HepG2 (cell line): ENCODE data around the gene TMBIM4. TPM values are rescaled to one million over a fixed set of nuclear protein-coding genes. Genes with fewer than 3 reads are reported as not detected.

ENCODE experiments used
- ATAC-seq: fragments of 200-7000 bp; cut with Tn5 transposase; 3 replicates; pipeline ENCODE4 v1.9.1; 2020; ENCODE audit warnings: mild to moderate bottlenecking, moderate library complexity
- BruUV-seq: library from RNA; stranded (reverse); fragments of 400-500 nt; replicated peaks from 2 replicates; lab custom pipeline; 2021; lab: Mats Ljungman, UMichigan
- CTCF ChIA-PET: fragments of 300-600 bp; formaldehyde crosslinking; extraction: SDS; loops from one replicate; lab custom pipeline; 2021; ENCODE audit warnings: low total read pairs, inconsistent platforms, low intra/inter-chr PET ratio; lab: Yijun Ruan, JAX
- POLR2A ChIA-PET: fragments of 350-600 bp; sonication (Branson Sonifier 250); formaldehyde crosslinking; loops from one replicate; lab custom pipeline; 2020; ENCODE audit warnings: antibody characterized with exemption, inconsistent platforms; lab: Yijun Ruan, JAX
- DNase-seq: peaks from one replicate; pipeline ENCODE4 v3.0.0-alpha.2; 2015; ENCODE audit warnings: low spot score
- FAIRE-seq: peaks from 3 replicates; lab custom pipeline; 2011; peaks lifted over from hg19 to GRCh38; lab: Jason Lieb, UNC
- H2AFZ ChIP-seq: one replicate; pipeline ENCODE4 v1.6.1; 2011; ENCODE audit warnings: low read length, inconsistent platforms
- H3K27ac ChIP-seq: fragments of 300-600 bp; 3 replicates; pipeline ENCODE4 v1.8.0; 2011; ENCODE audit warnings: mixed run types, mild to moderate bottlenecking, mixed read lengths, low read length, inconsistent platforms; ENCODE audit not compliant: insufficient read depth; ENCODE audit errors: extremely low read length
- H3K27me3 ChIP-seq, 2 experiments: fragments of 200-600 bp in 1 of 2; 2 replicates in 1 of 2; 3 replicates in 1 of 2; pipeline versions ENCODE4 v1.6.0 to v1.8.0; 2011; ENCODE audit warnings: low read length in 2 of 2, mild to moderate bottlenecking in 2 of 2, moderate library complexity in 2 of 2, inconsistent platforms in 1 of 2; ENCODE audit not compliant: insufficient read depth in 2 of 2, control insufficient read depth in 1 of 2
- H3K36me3 ChIP-seq, 2 experiments: fragments of 200-600 bp in 1 of 2; replicated peaks in 1 of 2; 2 replicates in 1 of 2; 3 replicates in 1 of 2; pipeline versions ENCODE4 v1.5.1 to v1.8.0; 2011; ENCODE audit warnings: low read length in 2 of 2, inconsistent platforms in 1 of 2; ENCODE audit not compliant: insufficient read depth in 2 of 2, control insufficient read depth in 1 of 2
- H3K4me1 ChIP-seq: 2 replicates; pipeline ENCODE4 v1.5.1; 2012; ENCODE audit warnings: low read length, inconsistent platforms; ENCODE audit not compliant: insufficient read depth
- H3K4me2 ChIP-seq: 2 replicates; pipeline ENCODE4 v1.6.0; 2011; ENCODE audit warnings: low read depth, low read length, inconsistent platforms
- H3K4me3 ChIP-seq, 3 experiments: fragments of 200-600 bp in 1 of 3; sonication (generic), shearing (Covaris generic) in 1 of 3; replicated peaks in 1 of 3; 2 replicates each; pipeline ENCODE4 v1.5.1; 2011 to 2016; ENCODE audit warnings: low read length in 3 of 3, inconsistent platforms in 2 of 3, low read depth in 2 of 3, mild to moderate bottlenecking in 2 of 3, control low read depth in 1 of 3, mixed read lengths in 1 of 3; ENCODE audit not compliant: insufficient read depth in 1 of 3
- H3K79me2 ChIP-seq: one replicate; pipeline ENCODE4 v1.6.1; 2011; ENCODE audit warnings: low read length, inconsistent platforms; ENCODE audit not compliant: insufficient read depth
- H3K9ac ChIP-seq: 2 replicates; pipeline ENCODE4 v1.6.0; 2011; ENCODE audit warnings: mild to moderate bottlenecking, low read depth, low read length, inconsistent platforms; ENCODE audit not compliant: insufficient read depth
- H3K9me3 ChIP-seq: 2 replicates; pipeline ENCODE4 v1.5.1; 2012; ENCODE audit warnings: mild to moderate bottlenecking, low read length
- H4K20me1 ChIP-seq: 2 replicates; pipeline ENCODE4 v1.6.0; 2011; ENCODE audit warnings: inconsistent platforms, mild to moderate bottlenecking, low read length, moderate library complexity; ENCODE audit not compliant: insufficient read depth
- ARID3A ChIP-seq: IDR thresholded peaks from 2 replicates; pipeline ENCODE4 v1.6.1; 2012; ENCODE audit warnings: low read depth, low read length, improper control_type of control experiment
- CCAR2 ChIP-seq: fragments of 200-400 bp; formaldehyde crosslinking; optimal IDR thresholded peaks from 2 replicates; pipeline ENCODE3; 2018; ENCODE audit warnings: low read depth, mild to moderate bottlenecking, low read length, moderate library complexity
- MIER2 ChIP-seq: IDR thresholded peaks from 2 replicates; pipeline ENCODE4 v1.6.1; 2016; ENCODE audit warnings: missing biosample characterization, missing genetic modification reagents
- REL ChIP-seq: sonication (generic); formaldehyde crosslinking; conservative IDR thresholded peaks from 2 replicates; pipeline ENCODE4 v1.8.0; 2022; ENCODE audit warnings: mild to moderate bottlenecking, missing genetic modification reagents, moderate library complexity
- U2AF1 ChIP-seq: fragments of 200-400 bp; formaldehyde crosslinking; optimal IDR thresholded peaks from 2 replicates; pipeline ENCODE3; 2017; ENCODE audit warnings: mild to moderate bottlenecking, low read depth, low read length
- U2AF2 ChIP-seq: fragments of 200-400 bp; formaldehyde crosslinking; IDR thresholded peaks from 2 replicates; pipeline ENCODE4 v1.6.1; 2017; ENCODE audit warnings: low read depth, mild to moderate bottlenecking, low read length
- ZBTB2 ChIP-seq: sonication (generic); formaldehyde crosslinking; IDR thresholded peaks from 2 replicates; pipeline ENCODE4 v1.8.0; 2022; ENCODE audit warnings: low read depth, missing genetic modification reagents
- ZNF550 ChIP-seq: sonication (generic); formaldehyde crosslinking; IDR thresholded peaks from 2 replicates; pipeline ENCODE4 v1.4.0; 2020; ENCODE audit warnings: mild to moderate bottlenecking, missing genetic modification reagents, borderline replicate concordance
- ZNF672 ChIP-seq: sonication (generic); formaldehyde crosslinking; IDR thresholded peaks from 2 replicates; pipeline ENCODE4 v1.8.1; 2022; ENCODE audit warnings: missing genetic modification reagents
- ZNF781 ChIP-seq: sonication (generic); formaldehyde crosslinking; IDR thresholded peaks from 2 replicates; pipeline ENCODE4 v1.5.1; 2020; ENCODE audit warnings: borderline replicate concordance, mild to moderate bottlenecking, missing genetic modification reagents; ENCODE audit errors: not compliant biosample characterization
- whole genome bisulfite sequencing: methylation state at CpG from one replicate; pipeline ENCODE4 v1.1.6; 2017; ENCODE audit warnings: low lambda C conversion rate; 5-methylcytosine and 5-hydroxymethylcytosine counted together
- in situ Hi-C: cut with HindIII; loops from 2 replicates; pipeline ENCODE4 v1.10.0; 2017; ENCODE audit warnings: low pct_unique_long_range_greater_than_20kb; ENCODE audit not compliant: extremely low pct_ligation_motif_present
- intact Hi-C: fragments of 100-400 bp; cut with micrococcal nuclease; formaldehyde crosslinking; loops from one replicate; pipeline ENCODE4 v1.10.0; 2022; ENCODE audit not compliant: unreplicated experiment
- polyA plus RNA-seq, 8 experiments: library from polyadenylated mRNA; depleted of rRNA in 3 of 8; stranded (reverse) in 7 of 8; unstranded in 1 of 8; fragments of >200 nt; fragmentation: Illumina TruSeq in 4 of 8; extraction: Trizol in 4 of 8; gene quantifications; 2 replicates each; pipeline versions ENCODE4 v1.2.1 to v1.2.3, GENCODE V29; 2011 to 2016; ENCODE audit warnings: low read depth in 4 of 8, missing spikeins in 1 of 8, mixed read lengths in 1 of 8; ENCODE audit not compliant: insufficient read depth in 1 of 8
- total RNA-seq, 5 experiments: library from RNA; depleted of rRNA; stranded (reverse); fragments of >200 nt; fragmentation: Illumina TruSeq; extraction: Trizol; gene quantifications; 2 replicates each; pipeline ENCODE4 v1.2.3, GENCODE V29; 2016; ENCODE audit warnings: low read depth in 1 of 5
- TF ChIP-seq, protein P1 (sequence below): sonication (generic); formaldehyde crosslinking; IDR thresholded peaks from 2 replicates; pipeline ENCODE4 v1.5.0; 2020; ENCODE audit warnings: mild to moderate bottlenecking, missing genetic modification reagents
- TF ChIP-seq, protein P2 (sequence below): sonication (generic); formaldehyde crosslinking; IDR thresholded peaks from 2 replicates; pipeline ENCODE4 v1.5.1; 2020; ENCODE audit warnings: missing genetic modification reagents, mild to moderate bottlenecking, borderline replicate concordance
- TF ChIP-seq, protein P3 (sequence below): sonication (generic); formaldehyde crosslinking; IDR thresholded peaks from 2 replicates; pipeline ENCODE4 v1.4.0; 2020; ENCODE audit warnings: missing genetic modification reagents

Gene TMBIM4
- total and polyA plus RNA-seq, 2 of the 13 experiments (the other 11 are each of a cell fraction or from before 2014, with no cell fraction given) = 60.5 to 67.7 TPM

- FAIRE-seq (no peak), DNase-seq (no peak), ATAC-seq (no peak)
- H3K36me3 ChIP-seq = peaks cover 0 to 2% of the 10 kb centered on the region in 2 experiments; a peak in 1 of 5 replicates
- H3K4me2 ChIP-seq = no peak overlapping the region
- no peaks in the 10 kb centered on the region for H3K4me1 ChIP-seq
- no peak overlapping the region for H2AFZ ChIP-seq
- WGBS = 97% methylated on average over 2 of the region's 2 CpGs
- no peaks in the 10 kb centered on the region for H4K20me1 ChIP-seq
- H3K4me3 ChIP-seq = no peak overlapping the region
- intact Hi-C loops = no loop called here
- ChIA-PET CTCF (no interaction called here), POLR2A (no interaction called here)
- BruUV-seq = no TSS peak
- no peak overlapping the region for H3K27ac ChIP-seq
- no peaks in the 10 kb centered on the region for H3K79me2 ChIP-seq
- no peaks in the 10 kb centered on the region for H3K9me3 ChIP-seq
- H3K9ac ChIP-seq = no peak overlapping the region
- TF ChIP-seq MIER2 (CRISPR knock-in tag) (no peak), ARID3A (no peak), U2AF1 (no peak), ZNF781 (CRISPR knock-in tag) (no peak), U2AF2 (no peak), CCAR2 (no peak), ZBTB2 (CRISPR knock-in tag) (no peak), ZNF672 (CRISPR knock-in tag) (no peak), REL (CRISPR knock-in tag) (no peak), ZNF550 (CRISPR knock-in tag) (no peak)
- TF ChIP-seq, protein P1, sequence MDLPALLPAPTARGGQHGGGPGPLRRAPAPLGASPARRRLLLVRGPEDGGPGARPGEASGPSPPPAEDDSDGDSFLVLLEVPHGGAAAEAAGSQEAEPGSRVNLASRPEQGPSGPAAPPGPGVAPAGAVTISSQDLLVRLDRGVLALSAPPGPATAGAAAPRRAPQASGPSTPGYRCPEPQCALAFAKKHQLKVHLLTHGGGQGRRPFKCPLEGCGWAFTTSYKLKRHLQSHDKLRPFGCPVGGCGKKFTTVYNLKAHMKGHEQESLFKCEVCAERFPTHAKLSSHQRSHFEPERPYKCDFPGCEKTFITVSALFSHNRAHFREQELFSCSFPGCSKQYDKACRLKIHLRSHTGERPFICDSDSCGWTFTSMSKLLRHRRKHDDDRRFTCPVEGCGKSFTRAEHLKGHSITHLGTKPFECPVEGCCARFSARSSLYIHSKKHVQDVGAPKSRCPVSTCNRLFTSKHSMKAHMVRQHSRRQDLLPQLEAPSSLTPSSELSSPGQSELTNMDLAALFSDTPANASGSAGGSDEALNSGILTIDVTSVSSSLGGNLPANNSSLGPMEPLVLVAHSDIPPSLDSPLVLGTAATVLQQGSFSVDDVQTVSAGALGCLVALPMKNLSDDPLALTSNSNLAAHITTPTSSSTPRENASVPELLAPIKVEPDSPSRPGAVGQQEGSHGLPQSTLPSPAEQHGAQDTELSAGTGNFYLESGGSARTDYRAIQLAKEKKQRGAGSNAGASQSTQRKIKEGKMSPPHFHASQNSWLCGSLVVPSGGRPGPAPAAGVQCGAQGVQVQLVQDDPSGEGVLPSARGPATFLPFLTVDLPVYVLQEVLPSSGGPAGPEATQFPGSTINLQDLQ = no peak
- TF ChIP-seq, protein P2, sequence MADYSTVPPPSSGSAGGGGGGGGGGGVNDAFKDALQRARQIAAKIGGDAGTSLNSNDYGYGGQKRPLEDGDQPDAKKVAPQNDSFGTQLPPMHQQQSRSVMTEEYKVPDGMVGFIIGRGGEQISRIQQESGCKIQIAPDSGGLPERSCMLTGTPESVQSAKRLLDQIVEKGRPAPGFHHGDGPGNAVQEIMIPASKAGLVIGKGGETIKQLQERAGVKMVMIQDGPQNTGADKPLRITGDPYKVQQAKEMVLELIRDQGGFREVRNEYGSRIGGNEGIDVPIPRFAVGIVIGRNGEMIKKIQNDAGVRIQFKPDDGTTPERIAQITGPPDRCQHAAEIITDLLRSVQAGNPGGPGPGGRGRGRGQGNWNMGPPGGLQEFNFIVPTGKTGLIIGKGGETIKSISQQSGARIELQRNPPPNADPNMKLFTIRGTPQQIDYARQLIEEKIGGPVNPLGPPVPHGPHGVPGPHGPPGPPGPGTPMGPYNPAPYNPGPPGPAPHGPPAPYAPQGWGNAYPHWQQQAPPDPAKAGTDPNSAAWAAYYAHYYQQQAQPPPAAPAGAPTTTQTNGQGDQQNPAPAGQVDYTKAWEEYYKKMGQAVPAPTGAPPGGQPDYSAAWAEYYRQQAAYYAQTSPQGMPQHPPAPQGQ (CRISPR knock-in tag) = no peak
- TF ChIP-seq, protein P3, sequence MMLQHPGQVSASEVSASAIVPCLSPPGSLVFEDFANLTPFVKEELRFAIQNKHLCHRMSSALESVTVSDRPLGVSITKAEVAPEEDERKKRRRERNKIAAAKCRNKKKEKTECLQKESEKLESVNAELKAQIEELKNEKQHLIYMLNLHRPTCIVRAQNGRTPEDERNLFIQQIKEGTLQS (CRISPR knock-in tag) = no peak
- no peaks in the 10 kb centered on the region for H3K27me3 ChIP-seq
- in situ Hi-C loops = loop anchor here (25.0 kb wide), 2 partner anchors 505 to 1230 kb away; no protein-coding TSS in a partner anchor
Measured at GRCh38 chr12:66117242-66117641, 52.6 kb downstream of the TMBIM4 start.
